Smooth muscle cell (in vitro differentiated cells): Measurements from ENCODE around the gene TMEM125. TPM values are rescaled to one million over a fixed set of nuclear protein-coding genes. Genes with fewer than 3 reads are reported as not detected.

Source experiments
- DNase-seq: peaks from one replicate; lab custom pipeline; 2025; ENCODE audit not compliant: unreplicated experiment; lab: John Stamatoyannopoulos, UW
- H2AFZ ChIP-seq: fragments of 200-600 bp; sonication (generic); 2 replicates; pipeline ENCODE4 v1.6.0; 2016; ENCODE audit warnings: antibody characterized with exemption, low read depth, mild to moderate bottlenecking
- H3F3A ChIP-seq: fragments of 200-600 bp; sonication (generic); 2 replicates; pipeline ENCODE4 v1.6.0; 2017; ENCODE audit warnings: antibody characterized with exemption, low read depth
- H3K27ac ChIP-seq: fragments of 200-600 bp; sonication (generic); 2 replicates; pipeline ENCODE4 v1.5.1; 2016; ENCODE audit warnings: low read depth, mild to moderate bottlenecking
- H3K27me3 ChIP-seq: fragments of 200-600 bp; sonication (generic); 2 replicates; pipeline ENCODE4 v1.6.1; 2016; ENCODE audit warnings: low read depth, mild to moderate bottlenecking
- H3K36me3 ChIP-seq: fragments of 200-600 bp; sonication (generic); 2 replicates; pipeline ENCODE4 v1.5.1; 2016; ENCODE audit warnings: low read depth
- H3K4me1 ChIP-seq: fragments of 200-600 bp; sonication (generic); 2 replicates; pipeline ENCODE4 v1.5.1; 2016; ENCODE audit warnings: low read depth
- H3K4me2 ChIP-seq: fragments of 200-600 bp; sonication (generic); 2 replicates; pipeline ENCODE4 v1.6.0; 2016; ENCODE audit warnings: mild to moderate bottlenecking
- H3K4me3 ChIP-seq: fragments of 200-600 bp; sonication (generic); 2 replicates; pipeline ENCODE4 v1.5.1; 2016; ENCODE audit warnings: mild to moderate bottlenecking
- H3K79me2 ChIP-seq: fragments of 200-600 bp; sonication (generic); 2 replicates; pipeline ENCODE4 v1.6.0; 2016; ENCODE audit warnings: low read depth, mild to moderate bottlenecking
- H3K9ac ChIP-seq: fragments of 200-600 bp; sonication (generic); 2 replicates; pipeline ENCODE4 v1.6.0; 2016; ENCODE audit warnings: low read depth
- H3K9me3 ChIP-seq: fragments of 200-600 bp; sonication (generic); replicated peaks from 2 replicates; pipeline ENCODE4 v1.5.1; 2016; ENCODE audit warnings: low read depth
- H4K20me1 ChIP-seq: fragments of 200-600 bp; sonication (generic); 2 replicates; pipeline ENCODE4 v1.6.0; 2016; ENCODE audit warnings: low read depth
- WGBS: methylation state at CpG from one replicate; pipeline ENCODE4 v1.1.7; 2016; ENCODE audit warnings: low lambda C conversion rate; 5-methylcytosine and 5-hydroxymethylcytosine counted together
- polyA plus RNA-seq: library from polyadenylated mRNA; unstranded; fragments of >200 nt; fragmentation: Nextera tagmentation; extraction: Ambion mirVana; gene quantifications from 2 replicates; pipeline ENCODE4 v1.2.1, GENCODE V29; 2016
- total RNA-seq: library from RNA; depleted of rRNA; stranded (reverse); fragments of >200 nt; gene quantifications from 2 replicates; pipeline ENCODE4 v1.2.3, GENCODE V29; 2014
- TF ChIP-seq, protein P1 (sequence below): fragments of 200-600 bp; sonication (generic); IDR thresholded peaks from 2 replicates; pipeline ENCODE4 v1.5.1; 2017; ENCODE audit warnings: borderline replicate concordance, mild to moderate bottlenecking, antibody characterized with exemption; ENCODE audit not compliant: insufficient read depth, poor library complexity, severe bottlenecking

TMEM125 gene
- total and polyA plus RNA-seq, 2 experiments from 2014 or later: 1.4 to 4.2 TPM

DNA sequence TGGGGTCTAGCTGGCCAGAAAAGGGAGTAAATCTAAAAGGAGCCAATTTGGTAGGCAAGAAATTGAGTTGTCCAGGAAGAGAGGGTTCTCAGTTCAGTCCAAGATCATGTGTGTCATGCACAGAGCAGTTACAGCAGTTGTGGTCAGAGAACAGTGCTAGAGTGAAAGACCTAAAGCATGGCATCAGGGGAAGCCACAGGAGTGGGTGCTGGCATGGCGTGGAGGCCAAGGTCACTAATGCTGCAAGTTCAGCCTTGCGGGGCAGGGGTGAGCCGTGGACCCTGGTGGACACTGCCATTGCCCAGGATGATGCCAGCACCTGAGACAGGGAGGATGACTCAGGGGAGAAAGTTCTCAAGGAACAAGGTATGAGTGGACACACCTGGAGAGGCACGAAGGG is 16.6 kb upstream of the TMEM125 start:
- Histone ChIP-seq H3K4me3 (no peak overlapping the region), H4K20me1 (no peaks in the 10 kb centered on the region), H2AFZ (no peak overlapping the region), H3K79me2 (no peaks in the 10 kb centered on the region), H3K27ac (no peak overlapping the region), H3K36me3 (no peaks in the 10 kb centered on the region), H3F3A (no peaks in the 10 kb centered on the region), H3K4me1 (no peaks in the 10 kb centered on the region), H3K27me3 (no peaks in the 10 kb centered on the region), H3K9ac (no peak overlapping the region), H3K4me2 (no peak overlapping the region), H3K9me3 (no peaks in the 10 kb centered on the region)
- 89% methylated on average over 4 of the region's 4 CpGs for WGBS
- no peak for DNase-seq
- TF ChIP-seq, protein P1, sequence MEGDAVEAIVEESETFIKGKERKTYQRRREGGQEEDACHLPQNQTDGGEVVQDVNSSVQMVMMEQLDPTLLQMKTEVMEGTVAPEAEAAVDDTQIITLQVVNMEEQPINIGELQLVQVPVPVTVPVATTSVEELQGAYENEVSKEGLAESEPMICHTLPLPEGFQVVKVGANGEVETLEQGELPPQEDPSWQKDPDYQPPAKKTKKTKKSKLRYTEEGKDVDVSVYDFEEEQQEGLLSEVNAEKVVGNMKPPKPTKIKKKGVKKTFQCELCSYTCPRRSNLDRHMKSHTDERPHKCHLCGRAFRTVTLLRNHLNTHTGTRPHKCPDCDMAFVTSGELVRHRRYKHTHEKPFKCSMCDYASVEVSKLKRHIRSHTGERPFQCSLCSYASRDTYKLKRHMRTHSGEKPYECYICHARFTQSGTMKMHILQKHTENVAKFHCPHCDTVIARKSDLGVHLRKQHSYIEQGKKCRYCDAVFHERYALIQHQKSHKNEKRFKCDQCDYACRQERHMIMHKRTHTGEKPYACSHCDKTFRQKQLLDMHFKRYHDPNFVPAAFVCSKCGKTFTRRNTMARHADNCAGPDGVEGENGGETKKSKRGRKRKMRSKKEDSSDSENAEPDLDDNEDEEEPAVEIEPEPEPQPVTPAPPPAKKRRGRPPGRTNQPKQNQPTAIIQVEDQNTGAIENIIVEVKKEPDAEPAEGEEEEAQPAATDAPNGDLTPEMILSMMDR: no peak

DNA sequence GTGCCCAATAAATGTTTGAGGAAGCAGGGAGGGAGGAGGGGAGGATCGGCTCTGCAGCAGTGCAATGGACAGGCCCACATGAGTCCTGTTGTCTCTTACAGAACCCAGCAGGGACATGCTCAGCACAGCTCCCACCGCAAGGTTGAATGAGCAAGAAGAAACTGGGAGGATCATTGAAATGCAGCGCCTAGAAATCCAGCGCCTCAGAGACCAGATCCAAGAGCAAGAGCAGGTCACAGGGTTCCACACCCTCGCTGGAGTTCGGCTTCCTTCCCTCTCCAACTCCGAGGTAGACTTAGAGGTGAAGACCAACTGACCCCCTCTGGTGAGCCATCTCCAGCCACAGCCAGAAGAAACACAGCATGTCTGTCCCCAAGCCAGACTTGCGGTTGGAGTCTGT is 15.9 kb upstream of the TMEM125 start:
- TF ChIP-seq, protein P1: no peak

GRCh38 chr1:43255438-43256210 is 14.2 kb upstream of the TMEM125 start:
- no peaks in the 10 kb centered on the region for H3K27me3 ChIP-seq
- no peaks in the 10 kb centered on the region for H3K9me3 ChIP-seq
- no peak overlapping the region for H3K4me3 ChIP-seq
- no peak overlapping the region for H3K27ac ChIP-seq
- no peaks in the 10 kb centered on the region for H3F3A ChIP-seq
- TF ChIP-seq, protein P1: no peak
- H4K20me1 ChIP-seq: no peaks in the 10 kb centered on the region
- no peaks in the 10 kb centered on the region for H3K79me2 ChIP-seq
- no peak for DNase-seq
- WGBS: 84% methylated on average over 10 of the region's 10 CpGs
- H3K4me2 ChIP-seq: no peak overlapping the region
- no peaks in the 10 kb centered on the region for H3K36me3 ChIP-seq
- no peaks in the 10 kb centered on the region for H3K4me1 ChIP-seq
- no peak overlapping the region for H3K9ac ChIP-seq
- no peak overlapping the region for H2AFZ ChIP-seq

More for the DNA sequence above, 15.9 kb upstream of the TMEM125 start:
- H4K20me1 ChIP-seq: no peaks in the 10 kb centered on the region
- H3K9ac ChIP-seq: no peak overlapping the region
- no peaks in the 10 kb centered on the region for H3K36me3 ChIP-seq
- no peaks in the 10 kb centered on the region for H3K9me3 ChIP-seq
- no peaks in the 10 kb centered on the region for H3K79me2 ChIP-seq
- 92% methylated on average over 8 of the region's 8 CpGs for WGBS
- no peak overlapping the region for H3K4me3 ChIP-seq
- DNase-seq: no peak
- no peak overlapping the region for H3K27ac ChIP-seq
- H3K4me2 ChIP-seq: no peak overlapping the region
- no peaks in the 10 kb centered on the region for H3K27me3 ChIP-seq
- H2AFZ ChIP-seq: no peak overlapping the region
- H3F3A ChIP-seq: no peaks in the 10 kb centered on the region
- H3K4me1 ChIP-seq: no peaks in the 10 kb centered on the region
